ENCODE measurements around the gene TCERG1L.

The TCERG1L gene

DNA sequence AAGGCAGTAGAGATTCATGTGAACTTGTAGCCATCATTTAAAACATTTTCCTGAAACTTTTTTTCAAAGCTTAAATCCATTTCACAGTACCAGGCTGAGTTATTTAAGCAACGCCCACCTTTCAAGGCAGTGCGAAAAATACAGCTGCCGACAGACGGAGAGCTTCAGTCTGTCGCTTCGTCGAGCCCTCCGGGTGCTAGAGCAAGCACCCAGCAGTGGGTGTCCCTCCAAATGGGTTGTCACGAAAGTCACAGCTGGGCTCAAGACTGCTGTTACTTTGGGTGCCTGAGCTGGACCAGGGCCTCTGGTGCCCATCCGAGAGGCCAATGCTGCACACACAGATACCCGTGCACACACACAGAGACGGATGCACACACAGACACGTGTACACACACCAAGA is 135.6 kb downstream of the TCERG1L start:
- H3K27ac ChIP-seq (replicated peaks) = no peak overlapping the region
- DNase-seq (ENCODE audit: low read depth in 1 of 2, low spot score in 1 of 2) = no peak
- H3K4me3 ChIP-seq (replicated peaks; ENCODE audit: insufficient read depth, low read length) = no peak overlapping the region
- no peak for TF ChIP-seq POLR2AphosphoS5 (IDR thresholded peaks at IDR 0.05; ENCODE audit: low read depth)
- TF ChIP-seq, protein P1, sequence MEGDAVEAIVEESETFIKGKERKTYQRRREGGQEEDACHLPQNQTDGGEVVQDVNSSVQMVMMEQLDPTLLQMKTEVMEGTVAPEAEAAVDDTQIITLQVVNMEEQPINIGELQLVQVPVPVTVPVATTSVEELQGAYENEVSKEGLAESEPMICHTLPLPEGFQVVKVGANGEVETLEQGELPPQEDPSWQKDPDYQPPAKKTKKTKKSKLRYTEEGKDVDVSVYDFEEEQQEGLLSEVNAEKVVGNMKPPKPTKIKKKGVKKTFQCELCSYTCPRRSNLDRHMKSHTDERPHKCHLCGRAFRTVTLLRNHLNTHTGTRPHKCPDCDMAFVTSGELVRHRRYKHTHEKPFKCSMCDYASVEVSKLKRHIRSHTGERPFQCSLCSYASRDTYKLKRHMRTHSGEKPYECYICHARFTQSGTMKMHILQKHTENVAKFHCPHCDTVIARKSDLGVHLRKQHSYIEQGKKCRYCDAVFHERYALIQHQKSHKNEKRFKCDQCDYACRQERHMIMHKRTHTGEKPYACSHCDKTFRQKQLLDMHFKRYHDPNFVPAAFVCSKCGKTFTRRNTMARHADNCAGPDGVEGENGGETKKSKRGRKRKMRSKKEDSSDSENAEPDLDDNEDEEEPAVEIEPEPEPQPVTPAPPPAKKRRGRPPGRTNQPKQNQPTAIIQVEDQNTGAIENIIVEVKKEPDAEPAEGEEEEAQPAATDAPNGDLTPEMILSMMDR (IDR thresholded peaks at IDR 0.05; ENCODE audit: insufficient read depth, low read length) = no peak
- no peak for TF ChIP-seq SPI1 (IDR thresholded peaks at IDR 0.05; ENCODE audit: borderline replicate concordance, low read depth)
- TF ChIP-seq, protein P2, sequence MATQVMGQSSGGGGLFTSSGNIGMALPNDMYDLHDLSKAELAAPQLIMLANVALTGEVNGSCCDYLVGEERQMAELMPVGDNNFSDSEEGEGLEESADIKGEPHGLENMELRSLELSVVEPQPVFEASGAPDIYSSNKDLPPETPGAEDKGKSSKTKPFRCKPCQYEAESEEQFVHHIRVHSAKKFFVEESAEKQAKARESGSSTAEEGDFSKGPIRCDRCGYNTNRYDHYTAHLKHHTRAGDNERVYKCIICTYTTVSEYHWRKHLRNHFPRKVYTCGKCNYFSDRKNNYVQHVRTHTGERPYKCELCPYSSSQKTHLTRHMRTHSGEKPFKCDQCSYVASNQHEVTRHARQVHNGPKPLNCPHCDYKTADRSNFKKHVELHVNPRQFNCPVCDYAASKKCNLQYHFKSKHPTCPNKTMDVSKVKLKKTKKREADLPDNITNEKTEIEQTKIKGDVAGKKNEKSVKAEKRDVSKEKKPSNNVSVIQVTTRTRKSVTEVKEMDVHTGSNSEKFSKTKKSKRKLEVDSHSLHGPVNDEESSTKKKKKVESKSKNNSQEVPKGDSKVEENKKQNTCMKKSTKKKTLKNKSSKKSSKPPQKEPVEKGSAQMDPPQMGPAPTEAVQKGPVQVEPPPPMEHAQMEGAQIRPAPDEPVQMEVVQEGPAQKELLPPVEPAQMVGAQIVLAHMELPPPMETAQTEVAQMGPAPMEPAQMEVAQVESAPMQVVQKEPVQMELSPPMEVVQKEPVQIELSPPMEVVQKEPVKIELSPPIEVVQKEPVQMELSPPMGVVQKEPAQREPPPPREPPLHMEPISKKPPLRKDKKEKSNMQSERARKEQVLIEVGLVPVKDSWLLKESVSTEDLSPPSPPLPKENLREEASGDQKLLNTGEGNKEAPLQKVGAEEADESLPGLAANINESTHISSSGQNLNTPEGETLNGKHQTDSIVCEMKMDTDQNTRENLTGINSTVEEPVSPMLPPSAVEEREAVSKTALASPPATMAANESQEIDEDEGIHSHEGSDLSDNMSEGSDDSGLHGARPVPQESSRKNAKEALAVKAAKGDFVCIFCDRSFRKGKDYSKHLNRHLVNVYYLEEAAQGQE (IDR thresholded peaks at IDR 0.05; ENCODE audit: insufficient replicate concordance, low read depth) = no peak
- no peak for TF ChIP-seq GABPA (IDR thresholded peaks at IDR 0.05; ENCODE audit: low read depth)
- no peaks in the 10 kb centered on the region for H3K27me3 ChIP-seq (ENCODE audit: insufficient read depth, poor library complexity, severe bottlenecking)

DNA sequence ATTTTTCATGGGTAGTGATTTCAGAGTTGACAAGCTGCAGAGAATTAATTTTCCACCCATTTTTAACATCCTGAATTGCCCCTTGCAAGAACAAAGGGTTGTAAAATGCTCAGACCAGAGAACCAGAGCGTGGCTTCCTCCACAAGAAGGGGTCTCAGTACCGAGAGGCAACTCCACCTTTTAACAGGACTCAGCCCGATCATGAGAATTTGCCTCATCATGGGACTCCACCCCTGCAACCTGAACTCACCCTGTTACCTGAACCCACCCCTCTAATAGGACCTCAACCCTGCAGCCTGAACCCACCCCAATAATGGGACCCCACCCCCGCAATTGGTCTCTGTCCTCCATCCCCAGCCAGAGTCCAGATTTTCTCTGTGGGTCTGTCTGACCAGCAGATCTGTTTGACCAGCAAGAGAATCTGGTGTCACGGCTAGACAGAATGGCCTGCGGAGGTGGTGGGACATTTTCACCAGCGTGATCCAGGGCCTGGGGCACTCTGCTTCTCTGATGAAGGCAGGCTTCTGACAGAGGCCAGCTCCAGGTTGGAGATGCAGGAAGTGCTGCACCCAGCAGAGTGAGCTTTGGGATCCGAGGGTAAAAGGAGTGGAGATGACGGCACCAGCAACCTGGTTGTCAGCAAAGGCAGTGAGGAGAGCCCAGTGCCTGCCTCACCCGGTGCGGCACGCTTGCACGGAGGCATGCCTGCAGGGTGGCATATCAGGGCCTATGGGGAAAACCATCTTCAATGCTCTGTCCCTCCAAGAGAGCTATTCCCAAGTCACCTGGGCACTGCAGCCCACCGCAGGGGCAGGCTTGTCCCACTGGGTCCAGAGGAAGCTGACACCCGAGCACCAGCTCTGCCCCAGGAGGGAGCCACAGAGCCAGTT is 136.6 kb downstream of the TCERG1L start:
- Histone ChIP-seq H3K4me3 (replicated peaks; ENCODE audit: insufficient read depth, low read length) (no peak overlapping the region), H3K27ac (replicated peaks) (no peak overlapping the region)

DNA sequence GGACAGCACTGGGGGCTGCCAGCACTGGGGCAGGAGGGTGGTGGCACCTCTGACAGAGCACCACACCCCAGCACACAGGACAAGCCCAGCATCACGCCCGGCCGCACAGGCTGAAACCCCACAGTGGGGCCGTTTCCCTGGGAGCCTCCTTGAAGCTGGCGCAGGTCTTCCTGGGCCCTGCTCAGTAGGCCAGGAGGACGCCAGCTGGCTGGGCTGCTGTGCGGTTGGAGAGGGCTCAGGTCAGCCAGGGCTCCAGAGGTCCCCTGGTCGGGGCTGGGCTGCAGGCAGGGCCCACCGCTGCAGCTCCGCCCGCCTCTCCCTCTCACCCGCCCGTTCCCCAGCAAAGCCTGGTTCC is 137.3 kb downstream of the TCERG1L start:
- DNase-seq (ENCODE audit: low read depth in 1 of 2, low spot score in 1 of 2) = no peak
- no peak overlapping the region for H3K4me3 ChIP-seq (replicated peaks; ENCODE audit: insufficient read depth, low read length)
- TF ChIP-seq, protein P2 (IDR thresholded peaks at IDR 0.05; ENCODE audit: insufficient replicate concordance, low read depth) = no peak
- H3K27me3 ChIP-seq (ENCODE audit: insufficient read depth, poor library complexity, severe bottlenecking) = no peaks in the 10 kb centered on the region
- no peak overlapping the region for H3K27ac ChIP-seq (replicated peaks)

More for the DNA sequence above, 136.6 kb downstream of the TCERG1L start:
- TF ChIP-seq GABPA (IDR thresholded peaks at IDR 0.05; ENCODE audit: low read depth) (no peak), POLR2AphosphoS5 (IDR thresholded peaks at IDR 0.05; ENCODE audit: low read depth) (no peak), SPI1 (IDR thresholded peaks at IDR 0.05; ENCODE audit: borderline replicate concordance, low read depth) (no peak)
- TF ChIP-seq, protein P2 (IDR thresholded peaks at IDR 0.05; ENCODE audit: insufficient replicate concordance, low read depth) = no peak
- TF ChIP-seq, protein P1 (IDR thresholded peaks at IDR 0.05; ENCODE audit: insufficient read depth, low read length) = no peak
- no peaks in the 10 kb centered on the region for H3K27me3 ChIP-seq (ENCODE audit: insufficient read depth, poor library complexity, severe bottlenecking)
- DNase-seq (ENCODE audit: low read depth in 1 of 2, low spot score in 1 of 2) = no peak
